Upper lobe of left lung (tissue), 6 donors: Measurements from ENCODE around the gene NTN1. TPM values are rescaled to one million over a fixed set of nuclear protein-coding genes. Genes with fewer than 3 reads are reported as not detected.

Experiments
- ATAC-seq, 2 donors: fragments of 200-7000 bp; cut with Tn5 transposase; one replicate each; pipeline ENCODE4 v1.9.1; 2022; ENCODE audit warnings: mild to moderate bottlenecking in 2 of 2, moderate library complexity in 2 of 2; ENCODE audit not compliant: low FRiP score in 2 of 2
- DNase-seq, 2 donors: peaks; one replicate each; pipeline ENCODE4 v3.0.0-alpha.2; 2019 to 2020
- H3K27ac ChIP-seq, 4 donors: fragments of 200-600 bp; sonication (generic); one replicate each; pipeline ENCODE4 v1.5.1; 2016 to 2019
- H3K27me3 ChIP-seq, 4 donors: fragments of 200-600 bp; sonication (generic); one replicate each; pipeline ENCODE4 v1.5.1; 2017 to 2019
- H3K36me3 ChIP-seq, 4 donors: fragments of 200-600 bp; sonication (generic); one replicate each; pipeline ENCODE4 v1.5.1; 2016 to 2019
- H3K4me1 ChIP-seq, 4 donors: fragments of 200-600 bp; sonication (generic); one replicate each; pipeline ENCODE4 v1.5.1; 2018 to 2019
- H3K4me3 ChIP-seq, 4 donors: fragments of 200-600 bp; sonication (generic); one replicate each; pipeline ENCODE4 v1.5.1; 2017 to 2019; ENCODE audit warnings: mild to moderate bottlenecking in 2 of 4, moderate library complexity in 1 of 4
- H3K9me3 ChIP-seq, 4 donors: fragments of 200-600 bp; sonication (generic); one replicate each; pipeline ENCODE4 v1.5.1; 2018 to 2019
- EP300 ChIP-seq, 4 donors: sonication (generic); formaldehyde crosslinking; IDR thresholded peaks; one replicate each; pipeline ENCODE4 v1.5.1; 2017; ENCODE audit warnings: antibody characterized with exemption in 4 of 4, control low read depth in 2 of 4
- POLR2A ChIP-seq, 4 donors: fragments of 450-650 bp; IDR thresholded peaks; one replicate each; pipeline ENCODE4 v1.5.1; 2016 to 2017; ENCODE audit warnings: antibody characterized with exemption in 4 of 4, mild to moderate bottlenecking in 2 of 4
- POLR2AphosphoS5 ChIP-seq, 2 donors: sonication (generic); formaldehyde crosslinking; IDR thresholded peaks; one replicate each; pipeline ENCODE4 v1.5.1; 2017; ENCODE audit warnings: antibody characterized with exemption in 2 of 2
- WGBS, 2 donors: methylation state at CpG; one replicate each; pipeline ENCODE4 v1.1.5; 2017 to 2018; 5-methylcytosine and 5-hydroxymethylcytosine counted together
- total RNA-seq, 6 donors: library from RNA; depleted of rRNA in 4 of 6; stranded (reverse); fragments of >200 nt in 4 of 6; gene quantifications; one replicate each; pipeline versions ENCODE4 v1.1.0 to v1.2.1, GENCODE V29; 2016 to 2021
- TF ChIP-seq, protein P1 (sequence below), 6 experiments: fragments of 450-650 bp in 4 of 6; fragments of 200-600 bp in 2 of 6; sonication (generic) in 2 of 6; IDR thresholded peaks; one replicate each; pipeline ENCODE4 v1.5.1; 2016 to 2019; ENCODE audit warnings: antibody characterized with exemption in 6 of 6
- donor health status: DM: no; HTN: no; CAD: no; lungs with moderate emphysema.
- donor health status: DM: no; HTN: yes; CAD: no; lungs with severe emphysema.

NTN1 gene
- total RNA-seq, 6 donors from 2014 or later, result 2.6 to 9.1 (median 4.1) TPM

DNA sequence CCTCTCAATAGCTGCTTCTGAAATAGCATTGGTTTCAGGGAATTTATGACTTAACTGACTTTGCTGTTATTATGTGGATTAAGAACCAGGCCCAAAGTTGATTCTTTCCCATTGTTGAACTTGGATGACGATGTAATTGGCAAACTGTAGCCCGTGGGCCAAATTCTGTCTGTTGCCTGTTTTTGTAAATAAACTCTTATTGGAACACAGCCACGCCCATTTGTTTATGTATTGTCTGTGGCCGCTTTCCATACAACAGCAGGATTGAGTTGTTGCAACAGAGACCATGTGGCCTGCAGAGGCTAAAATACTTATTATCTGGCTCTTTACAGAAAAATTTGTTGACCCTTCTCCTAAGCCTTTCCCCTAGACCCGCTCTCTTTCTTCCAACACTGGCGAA is 31.6 kb downstream of the NTN1 start:
- 68 to 70% methylated on average over 6 of the region's 6 CpGs for WGBS, 2 donors
- no peak for DNase-seq
- no peaks in the 10 kb centered on the region for H3K27me3 ChIP-seq
- H3K27ac ChIP-seq, result no peak overlapping the region
- no peak overlapping the region for H3K4me3 ChIP-seq
- H3K4me1 ChIP-seq, result peaks cover 0 to 3% (median 0%) of the 10 kb centered on the region in 4 donors
- H3K9me3 ChIP-seq, result peaks cover 0 to 7% (median 0%) of the 10 kb centered on the region in 4 donors
- ATAC-seq, result no peak
- no peak for TF ChIP-seq POLR2AphosphoS5 (IDR thresholded peaks at IDR 0.05)
- TF ChIP-seq, protein P1, sequence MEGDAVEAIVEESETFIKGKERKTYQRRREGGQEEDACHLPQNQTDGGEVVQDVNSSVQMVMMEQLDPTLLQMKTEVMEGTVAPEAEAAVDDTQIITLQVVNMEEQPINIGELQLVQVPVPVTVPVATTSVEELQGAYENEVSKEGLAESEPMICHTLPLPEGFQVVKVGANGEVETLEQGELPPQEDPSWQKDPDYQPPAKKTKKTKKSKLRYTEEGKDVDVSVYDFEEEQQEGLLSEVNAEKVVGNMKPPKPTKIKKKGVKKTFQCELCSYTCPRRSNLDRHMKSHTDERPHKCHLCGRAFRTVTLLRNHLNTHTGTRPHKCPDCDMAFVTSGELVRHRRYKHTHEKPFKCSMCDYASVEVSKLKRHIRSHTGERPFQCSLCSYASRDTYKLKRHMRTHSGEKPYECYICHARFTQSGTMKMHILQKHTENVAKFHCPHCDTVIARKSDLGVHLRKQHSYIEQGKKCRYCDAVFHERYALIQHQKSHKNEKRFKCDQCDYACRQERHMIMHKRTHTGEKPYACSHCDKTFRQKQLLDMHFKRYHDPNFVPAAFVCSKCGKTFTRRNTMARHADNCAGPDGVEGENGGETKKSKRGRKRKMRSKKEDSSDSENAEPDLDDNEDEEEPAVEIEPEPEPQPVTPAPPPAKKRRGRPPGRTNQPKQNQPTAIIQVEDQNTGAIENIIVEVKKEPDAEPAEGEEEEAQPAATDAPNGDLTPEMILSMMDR (IDR thresholded peaks at IDR 0.05), result no peak
- TF ChIP-seq EP300 (IDR thresholded peaks at IDR 0.05), result no peak
- no peak for TF ChIP-seq POLR2A (IDR thresholded peaks at IDR 0.05)
- no peaks in the 10 kb centered on the region for H3K36me3 ChIP-seq

DNA sequence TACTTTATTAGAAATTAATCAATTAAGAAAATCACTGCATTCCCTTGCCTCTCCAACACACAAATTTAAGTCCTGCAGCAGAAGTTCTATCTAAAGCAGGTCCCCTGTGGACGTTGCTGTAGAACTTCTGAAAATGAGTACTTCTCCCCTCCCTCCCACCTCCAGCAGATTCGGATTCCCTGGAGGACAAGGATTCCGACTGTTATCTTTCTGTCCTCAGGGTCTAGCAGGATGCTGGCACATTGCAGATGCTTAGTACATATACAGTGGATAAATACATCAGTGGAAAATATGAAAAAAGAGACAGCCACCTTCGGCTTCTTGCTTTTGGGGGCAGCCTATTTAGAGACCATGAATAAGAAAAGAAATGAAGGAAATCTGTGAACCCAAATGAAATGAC is 32.1 kb downstream of the NTN1 start:
- no peaks in the 10 kb centered on the region for H3K27me3 ChIP-seq
- no peak for DNase-seq
- no peaks in the 10 kb centered on the region for H3K36me3 ChIP-seq
- TF ChIP-seq EP300 (IDR thresholded peaks at IDR 0.05) (no peak), POLR2A (IDR thresholded peaks at IDR 0.05) (no peak), POLR2AphosphoS5 (IDR thresholded peaks at IDR 0.05) (no peak)
- TF ChIP-seq, protein P1 (IDR thresholded peaks at IDR 0.05), result no peak
- H3K9me3 ChIP-seq, result peaks cover 0 to 2% (median 0%) of the 10 kb centered on the region in 4 donors
- H3K4me3 ChIP-seq, result no peak overlapping the region
- WGBS, 2 donors, result 85 to 91% methylated on average over 4 of the region's 4 CpGs
- H3K4me1 ChIP-seq, result peaks cover 0 to 3% (median 0%) of the 10 kb centered on the region in 4 donors
- no peak for ATAC-seq
- H3K27ac ChIP-seq, result no peak overlapping the region

DNA sequence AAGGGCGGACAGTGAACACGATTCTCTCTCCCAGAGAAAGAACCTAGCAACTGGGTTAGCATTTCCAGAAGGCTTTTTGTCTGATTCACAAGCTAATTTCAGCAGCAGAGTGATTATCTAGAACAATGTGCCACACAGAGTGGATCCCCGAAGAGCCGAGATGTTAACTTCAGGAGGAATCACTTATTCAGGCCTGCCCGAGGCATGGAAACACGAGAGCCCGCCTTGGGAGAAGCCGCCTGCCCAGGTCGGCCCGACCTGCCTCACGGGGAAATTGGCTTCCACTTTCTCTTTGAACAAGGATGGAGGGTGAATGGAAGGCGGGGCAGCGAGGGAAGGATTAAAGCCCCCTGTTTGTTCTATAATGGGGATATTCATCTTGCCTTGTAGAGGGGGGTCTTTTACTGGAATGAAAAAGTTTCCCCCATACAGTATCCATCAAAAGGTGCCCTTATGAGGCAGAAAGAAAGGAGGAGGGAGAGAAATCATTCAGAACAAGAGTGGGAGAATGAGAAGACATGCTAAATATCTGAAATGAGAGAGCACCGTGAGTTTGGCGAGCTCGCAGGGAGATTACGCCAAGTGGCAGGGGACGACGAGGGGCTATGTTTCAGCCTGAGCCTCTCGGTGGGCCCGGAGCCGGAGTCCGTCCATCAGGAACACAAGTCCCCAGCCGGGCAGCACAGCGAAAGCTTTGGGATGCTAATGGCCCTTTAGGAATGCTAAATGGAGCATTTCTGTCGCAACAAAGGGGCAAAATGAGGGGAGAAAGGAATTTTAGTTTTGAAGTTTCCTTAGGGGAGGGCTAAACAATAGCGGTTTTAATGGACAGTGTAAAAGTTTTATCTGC is 33.0 kb downstream of the NTN1 start:
- Histone ChIP-seq H3K36me3 (no peaks in the 10 kb centered on the region), H3K4me3 (no peak overlapping the region), H3K27ac (no peak overlapping the region), H3K4me1 (peaks cover 0 to 3% (median 0%) of the 10 kb centered on the region in 4 donors), H3K9me3 (no peaks in the 10 kb centered on the region), H3K27me3 (no peaks in the 10 kb centered on the region)
- no peak for ATAC-seq
- no peak for DNase-seq
- 80 to 85% methylated on average over 27 of the region's 27 CpGs for WGBS, 2 donors
- no peak for TF ChIP-seq EP300 (IDR thresholded peaks at IDR 0.05)
- TF ChIP-seq POLR2A (IDR thresholded peaks at IDR 0.05), result no peak
- TF ChIP-seq, protein P1 (IDR thresholded peaks at IDR 0.05), result no peak
- no peak for TF ChIP-seq POLR2AphosphoS5 (IDR thresholded peaks at IDR 0.05)

DNA sequence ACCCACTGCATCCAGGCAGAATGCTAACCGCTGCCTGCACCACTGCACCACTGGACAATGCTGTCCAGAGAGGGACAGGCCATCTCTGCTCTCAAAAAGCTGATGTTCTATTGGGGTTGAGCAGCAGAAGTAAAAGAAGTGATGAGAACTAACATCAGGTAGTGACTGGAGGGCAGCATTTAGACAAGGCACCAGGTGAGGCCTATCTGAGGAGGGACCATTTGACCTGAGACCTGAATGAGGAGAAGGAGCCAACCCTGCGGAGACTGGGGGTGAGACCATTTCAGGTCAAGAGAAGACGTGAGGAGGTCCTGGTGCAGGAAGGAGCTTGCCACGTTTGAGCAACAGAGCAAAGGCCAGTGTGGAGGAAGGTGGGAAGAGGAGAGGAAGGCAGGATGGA is 34.0 kb downstream of the NTN1 start:
- DNase-seq, result no peak
- ATAC-seq, result no peak
- no peaks in the 10 kb centered on the region for H3K27me3 ChIP-seq
- no peak overlapping the region for H3K27ac ChIP-seq
- no peak overlapping the region for H3K4me3 ChIP-seq
- WGBS, 2 donors, result 86 to 92% methylated on average over 4 of the region's 4 CpGs
- no peaks in the 10 kb centered on the region for H3K9me3 ChIP-seq
- H3K4me1 ChIP-seq, result peaks cover 0 to 3% (median 0%) of the 10 kb centered on the region in 4 donors
- TF ChIP-seq, protein P1 (IDR thresholded peaks at IDR 0.05), result no peak
- TF ChIP-seq EP300 (IDR thresholded peaks at IDR 0.05), result no peak
- TF ChIP-seq POLR2AphosphoS5 (IDR thresholded peaks at IDR 0.05), result no peak
- no peak for TF ChIP-seq POLR2A (IDR thresholded peaks at IDR 0.05)
- no peaks in the 10 kb centered on the region for H3K36me3 ChIP-seq
